ENCODE results near the gene CLIC5.

CLIC5 gene

GRCh38 chr6:45836438-45836824 lies 179.2 kb downstream of the CLIC5 start:
- Histone ChIP-seq H3K4me3 (replicated peaks; ENCODE audit: insufficient read depth, low read length) (no peak overlapping the region), H3K27me3 (ENCODE audit: insufficient read depth, poor library complexity, severe bottlenecking) (no peaks in the 10 kb centered on the region), H3K27ac (replicated peaks) (no peak overlapping the region)
- no peak for DNase-seq (ENCODE audit: low read depth in 1 of 2, low spot score in 1 of 2)
- TF ChIP-seq POLR2AphosphoS5 (IDR thresholded peaks at IDR 0.05; ENCODE audit: low read depth) = no peak

- Histone ChIP-seq H3K27ac (replicated peaks) (no peak overlapping the region), H3K27me3 (ENCODE audit: insufficient read depth, poor library complexity, severe bottlenecking) (no peaks in the 10 kb centered on the region), H3K4me3 (replicated peaks; ENCODE audit: insufficient read depth, low read length) (no peak overlapping the region)
- no peak for TF ChIP-seq CTCF (IDR thresholded peaks at IDR 0.05; ENCODE audit: insufficient read depth, low read length)
- TF ChIP-seq SPI1 (IDR thresholded peaks at IDR 0.05; ENCODE audit: borderline replicate concordance, low read depth) = no peak
- no peak for TF ChIP-seq POLR2AphosphoS5 (IDR thresholded peaks at IDR 0.05; ENCODE audit: low read depth)
- TF ChIP-seq GABPA (IDR thresholded peaks at IDR 0.05; ENCODE audit: low read depth) = no peak
- TF ChIP-seq, protein P1, sequence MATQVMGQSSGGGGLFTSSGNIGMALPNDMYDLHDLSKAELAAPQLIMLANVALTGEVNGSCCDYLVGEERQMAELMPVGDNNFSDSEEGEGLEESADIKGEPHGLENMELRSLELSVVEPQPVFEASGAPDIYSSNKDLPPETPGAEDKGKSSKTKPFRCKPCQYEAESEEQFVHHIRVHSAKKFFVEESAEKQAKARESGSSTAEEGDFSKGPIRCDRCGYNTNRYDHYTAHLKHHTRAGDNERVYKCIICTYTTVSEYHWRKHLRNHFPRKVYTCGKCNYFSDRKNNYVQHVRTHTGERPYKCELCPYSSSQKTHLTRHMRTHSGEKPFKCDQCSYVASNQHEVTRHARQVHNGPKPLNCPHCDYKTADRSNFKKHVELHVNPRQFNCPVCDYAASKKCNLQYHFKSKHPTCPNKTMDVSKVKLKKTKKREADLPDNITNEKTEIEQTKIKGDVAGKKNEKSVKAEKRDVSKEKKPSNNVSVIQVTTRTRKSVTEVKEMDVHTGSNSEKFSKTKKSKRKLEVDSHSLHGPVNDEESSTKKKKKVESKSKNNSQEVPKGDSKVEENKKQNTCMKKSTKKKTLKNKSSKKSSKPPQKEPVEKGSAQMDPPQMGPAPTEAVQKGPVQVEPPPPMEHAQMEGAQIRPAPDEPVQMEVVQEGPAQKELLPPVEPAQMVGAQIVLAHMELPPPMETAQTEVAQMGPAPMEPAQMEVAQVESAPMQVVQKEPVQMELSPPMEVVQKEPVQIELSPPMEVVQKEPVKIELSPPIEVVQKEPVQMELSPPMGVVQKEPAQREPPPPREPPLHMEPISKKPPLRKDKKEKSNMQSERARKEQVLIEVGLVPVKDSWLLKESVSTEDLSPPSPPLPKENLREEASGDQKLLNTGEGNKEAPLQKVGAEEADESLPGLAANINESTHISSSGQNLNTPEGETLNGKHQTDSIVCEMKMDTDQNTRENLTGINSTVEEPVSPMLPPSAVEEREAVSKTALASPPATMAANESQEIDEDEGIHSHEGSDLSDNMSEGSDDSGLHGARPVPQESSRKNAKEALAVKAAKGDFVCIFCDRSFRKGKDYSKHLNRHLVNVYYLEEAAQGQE (IDR thresholded peaks at IDR 0.05; ENCODE audit: insufficient replicate concordance, low read depth) = no peak
- DNase-seq (ENCODE audit: low read depth in 1 of 2, low spot score in 1 of 2) = no peak
Observed at GRCh38 chr6:45835721-45836437, 179.8 kb downstream of the CLIC5 start.

DNA sequence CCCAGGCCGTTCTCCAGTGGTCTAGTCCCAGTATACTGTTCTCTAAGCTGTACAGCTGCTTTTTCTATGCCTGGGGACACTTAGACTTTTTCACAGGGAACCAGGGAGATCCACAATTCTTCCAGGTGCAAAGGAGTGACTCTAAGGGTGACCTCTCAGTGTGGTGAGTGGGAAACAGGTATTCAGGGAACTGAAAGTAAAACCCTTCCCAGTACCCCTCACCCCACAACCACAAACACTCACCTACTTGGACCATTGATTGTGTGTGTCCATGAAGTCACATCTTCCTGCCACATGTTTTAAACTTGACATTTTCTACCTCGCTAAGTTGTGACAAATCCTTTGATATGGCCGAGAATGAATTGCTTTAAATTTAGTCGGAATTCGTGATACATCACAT lies 183.6 kb downstream of the CLIC5 start:
- Histone ChIP-seq H3K27ac (replicated peaks) (no peak overlapping the region), H3K27me3 (ENCODE audit: insufficient read depth, poor library complexity, severe bottlenecking) (no peaks in the 10 kb centered on the region), H3K4me3 (replicated peaks; ENCODE audit: insufficient read depth, low read length) (no peak overlapping the region)
- DNase-seq (ENCODE audit: low read depth in 1 of 2, low spot score in 1 of 2) = no peak
- TF ChIP-seq SPI1 (IDR thresholded peaks at IDR 0.05; ENCODE audit: borderline replicate concordance, low read depth) (no peak), POLR2AphosphoS5 (IDR thresholded peaks at IDR 0.05; ENCODE audit: low read depth) (no peak), CTCF (IDR thresholded peaks at IDR 0.05; ENCODE audit: insufficient read depth, low read length) (no peak), GABPA (IDR thresholded peaks at IDR 0.05; ENCODE audit: low read depth) (no peak)
- TF ChIP-seq, protein P1 (IDR thresholded peaks at IDR 0.05; ENCODE audit: insufficient replicate concordance, low read depth) = no peak

Measured in HL-60 (cell line).